NCI-H1930 (cell line): ENCODE data around the gene PDCD5.

ENCODE experiments used
- DNase-seq, 2 experiments: peaks; one replicate each; lab custom pipeline; 2025; lab: John Stamatoyannopoulos, UW

The PDCD5 gene

GRCh38 chr19:32631381-32631780 lies 50.4 kb downstream of the PDCD5 start:
- no peak for DNase-seq
